ENCODE measurements around the gene CCNDBP1. TPM values are rescaled to one million over a fixed set of nuclear protein-coding genes. Genes with fewer than 3 reads are reported as not detected.

The CCNDBP1 gene
- total and polyA plus RNA-seq, 2 of the 8 experiments (the other 6 are each of a cell fraction or from before 2014, with no cell fraction given): 23.4 to 29.0 TPM

GRCh38 chr15:43212299-43212698 lies 27.1 kb downstream of the CCNDBP1 start:
- no peak overlapping the region for H4K91ac ChIP-seq (replicated peaks; ENCODE audit: insufficient read length, low read length)
- no peaks in the 10 kb centered on the region for H3K79me2 ChIP-seq (ENCODE audit: control insufficient read depth in 1 of 2, insufficient read depth in 2 of 2, low read length in 2 of 2)
- H3K4me3 ChIP-seq (ENCODE audit: extremely low read depth in 1 of 4, insufficient read depth in 2 of 4, low read depth in 3 of 4, low read length in 4 of 4): no peak overlapping the region
- no peak overlapping the region for H2BK12ac ChIP-seq (ENCODE audit: low read depth, low read length)
- no peaks in the 10 kb centered on the region for H3K36me3 ChIP-seq (ENCODE audit: control insufficient read depth in 2 of 4, insufficient read depth in 4 of 4, low read length in 3 of 4)
- H4K8ac ChIP-seq (ENCODE audit: extremely low read depth, insufficient read depth, low read length): no peak overlapping the region
- DNase-seq (ENCODE audit: low read depth in 1 of 2, low spot score in 2 of 2) (no peak), FAIRE-seq (no peak)
- ChIA-PET CTCF (ENCODE audit: partially characterized antibody) (interaction anchor here (0.6 to 9.6 kb wide), 8 partner anchors 8 to 423 kb away, joined by 3 to 109 read pairs (median 8); no protein-coding TSS in a partner anchor), POLR2A (ENCODE audit: partially characterized antibody) (no interaction called here)
- H3K9ac ChIP-seq (replicated peaks in 1 of 4; ENCODE audit: extremely low read depth in 1 of 4, low read depth in 3 of 4, low read length in 3 of 4): no peak overlapping the region
- H2BK20ac ChIP-seq (ENCODE audit: low read length): no peak overlapping the region
- WGBS, 2 experiments (ENCODE audit: extremely low coverage in 1 of 2, insufficient coverage in 1 of 2, insufficient read length in 1 of 2, insufficient replicate concordance in 2 of 2, low coverage in 1 of 2, low lambda C conversion rate in 2 of 2, missing lambda C conversion rate in 1 of 2): 87% methylated on average over 7 of the region's 8 CpGs; no CpG with 5 or more reads in 1 of the 2 experiments
- H3K14ac ChIP-seq (ENCODE audit: insufficient read length): no peak overlapping the region
- no peaks in the 10 kb centered on the region; the same call in 1 of the 2 replicates for H3K79me1 ChIP-seq (ENCODE audit: low read depth, low read length)
- peaks cover 0 to 3% (median 0%) of the 10 kb centered on the region in 4 experiments; a peak in 2 of 7 replicates for H3K4me1 ChIP-seq (replicated peaks in 1 of 4; ENCODE audit: control insufficient read depth in 3 of 4, insufficient read depth in 4 of 4, low read length in 3 of 4)
- no peak overlapping the region for H2AFZ ChIP-seq (ENCODE audit: low read length)
- no peak overlapping the region for H3K4me2 ChIP-seq (ENCODE audit: insufficient read depth in 1 of 2, low read depth in 2 of 2, low read length in 2 of 2)
- H4K5ac ChIP-seq (ENCODE audit: insufficient read length, low read depth, low read length): no peak overlapping the region
- no peaks in the 10 kb centered on the region for H3K23me2 ChIP-seq (ENCODE audit: low read depth, low read length)
- no peak overlapping the region for H3K23ac ChIP-seq (ENCODE audit: insufficient read length)
- H3K9me3 ChIP-seq (ENCODE audit: insufficient read depth in 2 of 2, low read depth in 1 of 2, low read length in 1 of 2): no peaks in the 10 kb centered on the region
- H3K27me3 ChIP-seq (replicated peaks in 1 of 4; ENCODE audit: control insufficient read depth in 3 of 4, extremely low read depth in 1 of 4, insufficient read depth in 3 of 4, low read length in 3 of 4): no peaks in the 10 kb centered on the region
- no peak overlapping the region for H3K27ac ChIP-seq (ENCODE audit: low read depth, low read length)
- no peak overlapping the region for H2BK120ac ChIP-seq (replicated peaks; ENCODE audit: low read depth, low read length)
- H2AK5ac ChIP-seq (ENCODE audit: low read depth, low read length): no peak overlapping the region
- H2BK5ac ChIP-seq (ENCODE audit: low read depth, low read length): no peak overlapping the region
- no peak overlapping the region for H3K4ac ChIP-seq (replicated peaks; ENCODE audit: insufficient read length, low read depth, low read length)
- H3K56ac ChIP-seq (replicated peaks; ENCODE audit: insufficient read length, low read depth, low read length): no peak overlapping the region
- H4K20me1 ChIP-seq (replicated peaks in 1 of 2; ENCODE audit: control insufficient read depth in 1 of 2, insufficient read depth in 2 of 2, low read length in 2 of 2): no peaks in the 10 kb centered on the region
- no peak overlapping the region for H3K18ac ChIP-seq (ENCODE audit: extremely low read depth, low read length)
- H2BK15ac ChIP-seq (ENCODE audit: low read length): no peak overlapping the region
- TF ChIP-seq FOSL1 (IDR thresholded peaks at IDR 0.05; ENCODE audit: insufficient read depth, low read depth, low read length) (no peak), KDM5A (IDR thresholded peaks at IDR 0.05; ENCODE audit: low read length) (no peak), SIX5 (IDR thresholded peaks at IDR 0.05; ENCODE audit: low read depth, low read length) (no peak), CHD1 (IDR thresholded peaks at IDR 0.05; ENCODE audit: low read depth, low read length) (no peak), JUN (IDR thresholded peaks at IDR 0.05; ENCODE audit: low read depth, low read length) (no peak), SP1 (IDR thresholded peaks at IDR 0.05; ENCODE audit: low read depth, low read length) (no peak), SP4 (IDR thresholded peaks at IDR 0.05; ENCODE audit: low read length) (no peak), E2F6 (IDR thresholded peaks at IDR 0.05) (no peak), NRF1 (IDR thresholded peaks at IDR 0.05; ENCODE audit: low read depth, low read length) (no peak), KDM4A (IDR thresholded peaks at IDR 0.05; ENCODE audit: low read depth, low read length, severe bottlenecking) (no peak), RXRA (IDR thresholded peaks at IDR 0.05; ENCODE audit: insufficient read depth, low read depth, low read length) (no peak)

Measured in H1 (cell line).